Right ventricle myocardium superior (tissue), 1 donor: ENCODE data around the gene RCC1. TPM values are rescaled to one million over a fixed set of nuclear protein-coding genes. Genes with fewer than 3 reads are reported as not detected.
"Not testable (repeated sequence)": the region's sequence is repeated elsewhere in the genome, so short reads cannot be mapped to it uniquely, and the experiment has no call there.

ENCODE experiments used
- ATAC-seq: fragments of 200-7000 bp; cut with Tn5 transposase; one replicate; pipeline ENCODE4 v1.9.1; 2020; ENCODE audit warnings: mild to moderate bottlenecking; ENCODE audit not compliant: poor library complexity
- DNase-seq: peaks from one replicate; pipeline ENCODE4 v3.0.0-alpha.2; 2020
- intact Hi-C: fragments of 100-400 bp; cut with DNase I; formaldehyde crosslinking; loops from one replicate; pipeline ENCODE4 v1.11.2; 2022
- total RNA-seq: library from RNA; stranded (reverse); fragmentation: NEBNext Ultra II Directional; extraction: Animal tissue kit (Norgen Biotek cat#: 25700); gene quantifications from one replicate; pipeline ENCODE4 v1.2.1, GENCODE V29; 2021
- donor health status: DM: no; HTN: yes; CAD: no; lungs with severe emphysema.

RCC1 gene
- total RNA-seq, 1 donor from 2014 or later: 8.1 TPM

DNA sequence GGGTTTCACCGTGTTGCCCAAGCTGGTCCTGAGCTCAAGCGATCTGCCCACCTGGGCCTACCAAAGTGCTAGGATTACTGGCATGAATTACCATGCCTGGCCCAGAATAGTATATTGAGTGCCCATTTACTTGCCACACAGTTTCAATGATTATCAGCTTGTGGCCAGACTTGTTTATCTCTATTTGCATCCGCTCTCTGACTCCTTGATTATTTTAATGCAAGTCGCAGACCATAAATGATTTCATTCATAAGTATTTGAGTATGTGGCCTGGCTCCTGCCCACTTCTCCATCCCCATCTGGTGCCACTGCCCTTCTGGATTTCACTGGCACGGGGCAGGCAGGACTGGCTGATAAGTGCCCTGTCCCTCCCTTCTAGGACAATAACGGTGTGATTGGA is 28.8 kb downstream of the RCC1 start:
- ATAC-seq (no peak), DNase-seq (no peak)
- intact Hi-C loops: no loop called here

DNA sequence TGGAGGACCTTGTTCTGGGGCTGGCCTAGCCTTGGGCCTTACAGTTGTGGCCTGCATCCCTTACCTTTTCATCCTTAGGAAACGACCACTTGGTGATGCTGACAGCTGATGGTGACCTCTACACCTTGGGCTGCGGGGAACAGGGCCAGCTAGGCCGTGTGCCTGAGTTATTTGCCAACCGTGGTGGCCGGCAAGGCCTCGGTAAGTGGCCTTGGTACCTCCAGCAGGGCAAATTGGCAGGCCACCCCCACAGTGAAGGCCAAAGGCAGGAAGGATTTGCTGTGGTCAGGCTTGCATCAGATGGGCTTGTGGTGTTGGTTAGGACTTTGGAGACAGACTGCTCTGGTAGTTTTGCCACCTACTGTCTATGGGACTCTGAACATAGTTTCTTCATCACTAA is 29.3 kb downstream of the RCC1 start:
- ATAC-seq: no peak
- intact Hi-C loops: no loop called here
- DNase-seq: no peak

DNA sequence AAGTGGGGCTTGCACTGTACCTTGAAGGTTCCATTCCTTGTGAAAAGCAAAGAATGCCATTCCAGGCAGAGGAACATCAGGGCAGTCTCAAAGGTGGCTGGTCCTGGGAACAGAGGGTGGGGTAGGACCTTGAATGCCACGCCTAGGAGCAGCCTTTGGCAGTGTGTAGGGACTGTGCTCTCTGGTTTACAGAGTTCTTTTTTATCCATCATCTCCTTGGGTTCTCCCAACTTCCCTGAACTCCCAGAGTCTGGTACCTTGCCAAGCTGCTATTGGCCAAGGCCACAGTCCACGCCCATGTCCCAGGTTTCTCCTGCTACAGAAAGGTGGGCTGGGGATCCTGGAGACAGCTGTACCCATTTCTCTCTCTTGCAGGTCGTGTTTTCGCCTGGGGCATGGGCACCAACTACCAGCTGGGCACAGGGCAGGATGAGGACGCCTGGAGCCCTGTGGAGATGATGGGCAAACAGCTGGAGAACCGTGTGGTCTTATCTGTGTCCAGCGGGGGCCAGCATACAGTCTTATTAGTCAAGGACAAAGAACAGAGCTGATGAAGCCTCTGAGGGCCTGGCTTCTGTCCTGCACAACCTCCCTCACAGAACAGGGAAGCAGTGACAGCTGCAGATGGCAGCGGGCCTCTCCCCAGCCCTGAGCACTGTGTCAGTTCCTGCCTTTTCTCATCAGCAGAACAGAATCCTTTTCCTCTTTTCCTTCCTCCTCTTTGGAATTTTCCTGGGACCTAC is 31.8 kb downstream of the RCC1 start:
- intact Hi-C loops: no loop called here
- DNase-seq (no peak), ATAC-seq (no peak)

DNA sequence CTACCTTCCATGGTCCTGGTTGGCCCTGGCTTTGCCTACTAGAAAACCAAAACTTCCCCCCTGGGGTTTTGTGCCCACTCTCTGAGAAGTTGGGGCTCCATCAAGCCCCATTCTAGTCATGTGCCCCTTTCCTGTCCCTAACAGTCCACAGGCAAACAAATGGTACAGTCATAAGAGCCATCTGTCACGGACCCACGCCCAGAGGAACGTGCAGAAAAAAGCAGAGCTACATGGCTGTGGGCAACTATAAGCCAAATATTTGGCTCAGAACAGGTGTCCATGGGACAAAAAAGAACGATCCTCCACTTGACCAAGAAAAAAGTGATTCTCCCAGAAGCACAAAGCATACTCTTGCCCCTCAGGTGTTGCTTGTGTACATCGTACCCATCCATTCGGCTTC is 32.4 kb downstream of the RCC1 start:
- intact Hi-C loops: no loop called here
- ATAC-seq (no peak), DNase-seq (no peak)

DNA sequence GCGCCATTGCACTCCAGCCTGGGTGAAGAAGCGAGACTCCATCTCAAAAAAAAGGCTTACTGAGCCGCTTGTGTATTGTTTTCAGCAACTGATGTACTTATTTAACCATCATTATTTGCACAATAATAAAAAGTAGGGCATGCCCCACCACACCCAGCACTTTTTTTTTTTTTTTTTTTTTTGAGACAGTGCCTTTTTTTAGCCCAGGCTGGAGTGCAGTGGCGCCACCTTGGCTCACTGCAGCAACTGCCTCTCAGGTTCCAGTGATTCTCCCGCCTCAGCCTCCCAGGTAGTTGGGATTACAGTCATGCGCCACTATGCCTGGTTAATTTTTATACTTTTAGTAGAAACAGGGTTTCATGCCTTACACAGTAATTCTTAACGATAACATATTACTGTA is 34.8 kb downstream of the RCC1 start:
- intact Hi-C loops: no loop called here
- DNase-seq (no peak), ATAC-seq (no peak)

DNA sequence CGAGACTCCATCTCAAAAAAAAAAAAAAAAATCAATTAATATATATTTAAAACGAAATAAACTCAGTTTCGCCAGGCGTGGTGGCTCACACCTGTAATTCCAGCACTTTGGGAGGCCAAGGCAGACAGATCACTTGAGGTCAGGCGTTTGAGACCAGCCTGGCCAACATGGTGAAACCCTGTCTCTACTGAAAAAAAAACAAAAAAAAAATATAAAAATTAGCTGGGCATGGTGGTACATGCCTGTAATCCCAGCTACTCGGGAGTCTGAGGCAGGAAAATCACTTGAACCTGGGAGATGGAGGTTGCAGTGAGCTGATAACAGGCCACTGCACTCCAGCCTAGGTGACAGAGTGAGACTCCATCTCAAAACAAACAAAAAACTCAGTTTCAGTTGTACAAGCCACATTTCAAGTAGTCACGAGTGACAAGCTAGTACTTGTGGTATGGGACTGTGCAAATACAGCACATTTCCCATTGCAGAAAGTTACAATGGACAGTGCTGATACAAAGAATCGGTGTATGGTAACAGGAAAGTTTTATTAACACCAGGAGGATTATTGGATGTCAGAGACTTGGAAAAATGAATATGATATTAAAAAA is 35.7 kb downstream of the RCC1 start:
- intact Hi-C loops, ATAC-seq, DNase-seq: not testable (repeated sequence)

DNA sequence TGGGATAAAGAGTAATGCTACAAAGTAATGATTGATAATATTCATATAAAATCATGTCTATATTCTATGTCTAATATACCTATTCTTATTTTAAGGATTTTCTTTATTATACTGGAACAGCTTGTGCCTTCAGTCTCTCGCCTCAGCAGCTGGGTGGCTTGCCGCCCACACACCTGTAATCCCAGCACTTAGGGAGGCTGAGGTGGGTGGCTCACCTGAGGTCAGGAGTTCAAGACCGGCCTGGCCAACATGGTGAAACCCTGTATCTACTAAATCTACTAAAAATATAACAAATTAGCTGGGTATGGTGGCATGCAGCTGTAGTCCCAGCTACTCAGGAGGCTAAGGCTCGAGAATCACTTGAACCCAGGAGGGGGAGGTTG is 39.4 kb downstream of the RCC1 start:
- DNase-seq (no peak), ATAC-seq (no peak)
- intact Hi-C loops: no loop called here

DNA sequence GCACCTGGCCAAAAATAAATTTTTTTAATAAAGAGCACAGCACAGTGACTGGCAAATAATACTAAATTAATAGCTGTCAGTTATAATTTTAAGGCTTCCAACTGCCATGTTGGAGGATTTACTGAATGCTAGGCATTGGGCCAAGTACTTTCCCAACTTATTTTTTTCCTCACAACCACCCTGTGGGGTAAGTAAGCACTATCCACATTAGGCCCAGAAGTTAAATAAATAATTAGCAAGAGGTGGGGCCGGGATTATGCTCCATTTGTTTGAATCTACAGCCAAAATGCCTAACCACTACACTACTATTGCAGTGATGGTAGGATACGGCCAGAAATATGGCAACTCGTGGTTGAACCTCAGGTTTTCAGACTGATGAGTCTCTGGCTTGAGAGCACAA is 42.5 kb downstream of the RCC1 start:
- DNase-seq (no peak), ATAC-seq (no peak)
- intact Hi-C loops: no loop called here

DNA sequence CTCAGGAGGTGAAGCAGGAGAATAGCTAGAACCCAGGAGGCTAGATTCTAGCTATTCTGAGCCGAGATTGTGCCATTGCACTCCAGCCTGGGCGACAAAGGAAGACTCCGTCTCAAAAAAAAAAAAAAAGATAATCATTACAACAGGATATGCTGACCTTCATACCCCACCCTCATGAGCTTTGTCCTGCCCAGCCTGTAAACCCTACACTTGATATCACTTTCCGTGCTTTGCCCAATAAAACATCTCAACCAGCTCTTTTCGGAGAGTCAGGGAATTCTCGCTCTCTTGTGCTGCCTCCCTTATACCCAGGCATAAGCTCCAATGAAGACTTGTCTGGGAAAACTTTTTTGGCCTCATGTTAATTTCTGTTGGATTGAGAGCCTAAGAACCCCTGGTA is 45.5 kb downstream of the RCC1 start:
- ATAC-seq: no peak
- DNase-seq: no peak
- intact Hi-C loops: no loop called here

DNA sequence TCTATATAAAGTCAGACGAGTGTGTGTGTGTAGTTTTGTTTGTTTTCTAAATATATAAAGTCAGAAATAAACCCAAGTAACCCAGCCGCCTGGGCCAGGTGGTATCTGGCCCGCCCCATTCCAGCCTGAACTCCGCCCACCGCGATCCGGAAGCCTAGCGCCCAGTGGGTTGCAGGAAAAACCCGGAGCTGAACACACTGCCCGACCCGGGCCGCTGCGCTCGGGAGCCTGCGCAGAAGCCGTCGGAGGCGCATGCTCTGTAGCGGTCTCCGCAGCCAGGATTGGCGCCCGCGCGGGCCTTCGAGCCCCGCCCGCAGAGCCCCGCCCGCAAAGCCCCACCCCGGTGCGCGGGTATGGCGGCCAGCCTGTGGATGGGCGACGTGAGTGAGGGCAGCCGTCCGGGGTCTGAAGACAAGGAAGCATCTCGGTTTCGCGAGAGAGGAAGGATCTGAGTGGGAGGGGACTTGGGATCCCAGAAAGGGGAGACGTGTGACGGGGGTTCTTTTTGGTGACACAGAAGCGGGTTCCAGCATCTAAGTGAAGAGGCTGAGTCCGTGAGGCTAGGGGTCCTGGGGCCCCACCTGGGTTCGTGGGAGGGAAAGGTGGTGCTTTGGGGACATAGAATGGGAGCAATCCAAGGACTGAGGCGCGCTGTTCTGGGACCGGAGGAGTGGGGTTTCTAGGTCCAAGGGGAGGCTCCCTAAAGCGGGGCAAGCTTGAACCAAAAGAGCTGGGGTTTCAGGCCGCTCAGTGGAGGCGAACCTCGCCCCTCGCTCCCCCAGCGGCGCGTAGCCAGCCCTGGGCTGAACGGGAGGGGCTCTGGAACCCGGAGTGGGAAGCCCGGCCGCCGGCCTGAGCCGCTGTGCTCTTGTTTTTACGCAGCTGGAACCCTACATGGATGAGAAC is 47.2 kb downstream of the RCC1 start, which contains the start of gene TRNAU1AP:
TSS of gene TRNAU1AP (plus strand) at position 328 of the 906 bp plus-strand sequence. CDS start at position 354, 26 bp downstream.
- ATAC-seq (peak; percentile 99), DNase-seq (peak; percentile 98)
- intact Hi-C loops: no loop called here

DNA sequence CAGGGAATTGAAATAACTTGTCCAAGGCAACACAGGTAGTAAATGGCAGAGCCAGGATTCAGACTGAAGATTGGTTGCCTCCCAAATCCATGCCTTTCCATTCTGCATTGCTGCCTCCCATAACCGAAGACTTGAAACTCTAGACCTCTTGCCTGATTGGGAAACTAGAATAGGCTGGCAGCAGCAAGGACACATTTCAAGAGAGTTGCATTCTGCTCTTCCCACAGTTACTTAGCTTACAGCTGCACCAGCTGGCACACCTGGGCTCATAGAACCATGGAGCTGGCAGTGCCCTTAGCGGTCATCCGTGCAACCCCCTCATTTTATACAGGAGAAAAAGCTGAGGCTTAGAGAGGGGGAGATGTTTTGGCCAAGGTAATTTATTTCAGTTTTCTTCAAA is 55.0 kb downstream of the RCC1 start:
- DNase-seq (no peak), ATAC-seq (no peak)
- intact Hi-C loops: no loop called here

DNA sequence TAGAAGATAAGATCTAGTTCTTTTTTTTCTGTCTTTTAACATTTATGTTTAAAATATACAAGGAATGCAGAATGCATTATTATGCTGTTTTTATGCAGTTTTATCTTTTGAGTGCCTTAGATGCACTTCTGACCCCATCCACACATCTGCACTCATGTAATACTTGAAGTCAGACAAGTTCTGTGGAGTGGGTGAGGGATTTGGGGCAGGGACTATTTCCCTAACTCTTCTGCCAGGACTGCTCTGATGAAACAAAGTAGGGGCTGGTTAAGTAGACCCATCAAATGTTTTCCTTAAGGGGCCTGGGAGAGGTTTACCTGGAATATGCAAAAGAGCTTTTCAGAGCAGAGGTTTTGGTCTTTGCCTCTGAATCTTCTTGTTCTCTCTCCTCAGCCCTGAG is 58.5 kb downstream of the RCC1 start:
- intact Hi-C loops: no loop called here
- DNase-seq (no peak), ATAC-seq (no peak)

DNA sequence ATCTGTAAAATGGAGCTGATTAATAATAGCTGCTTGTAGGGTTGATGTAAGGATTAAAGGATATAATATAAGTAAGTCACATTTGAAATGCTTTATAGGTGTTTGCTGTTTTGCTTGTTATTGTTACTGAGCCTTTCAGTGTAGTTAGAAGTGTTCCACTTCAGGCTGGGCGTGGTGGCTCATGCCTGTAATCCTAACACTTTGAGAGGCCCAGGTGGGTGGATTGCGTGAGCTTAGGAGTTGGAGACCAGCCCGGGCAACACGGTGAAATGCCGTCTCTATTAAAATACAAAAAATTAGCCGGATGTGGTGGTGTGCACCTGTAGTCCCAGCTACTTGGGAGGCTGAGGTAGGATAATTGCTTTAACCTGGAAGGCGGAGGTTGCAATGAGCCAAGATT is 59.2 kb downstream of the RCC1 start:
- ATAC-seq (no peak), DNase-seq (no peak)
- intact Hi-C loops: no loop called here

DNA sequence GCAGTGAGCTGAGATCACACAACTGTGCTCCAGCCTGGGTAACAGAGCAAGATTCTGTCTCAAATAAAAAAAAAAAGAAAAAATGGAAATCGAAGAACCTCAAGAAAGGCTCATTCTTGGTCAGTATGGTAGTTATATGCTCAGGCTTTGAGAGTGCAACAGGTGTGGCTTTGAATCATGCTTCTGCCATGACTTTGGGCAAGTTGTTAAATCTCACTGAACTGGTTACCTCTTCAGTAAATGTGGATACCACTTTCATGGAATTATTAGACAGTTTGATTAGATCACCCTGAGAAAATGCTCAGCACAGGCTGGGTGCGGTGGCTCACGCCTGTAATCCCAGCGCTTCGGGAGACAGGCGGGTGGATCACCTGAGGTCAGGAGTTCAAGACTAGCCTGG is 59.9 kb downstream of the RCC1 start:
- no peak for DNase-seq
- intact Hi-C loops: no loop called here
- ATAC-seq: no peak

DNA sequence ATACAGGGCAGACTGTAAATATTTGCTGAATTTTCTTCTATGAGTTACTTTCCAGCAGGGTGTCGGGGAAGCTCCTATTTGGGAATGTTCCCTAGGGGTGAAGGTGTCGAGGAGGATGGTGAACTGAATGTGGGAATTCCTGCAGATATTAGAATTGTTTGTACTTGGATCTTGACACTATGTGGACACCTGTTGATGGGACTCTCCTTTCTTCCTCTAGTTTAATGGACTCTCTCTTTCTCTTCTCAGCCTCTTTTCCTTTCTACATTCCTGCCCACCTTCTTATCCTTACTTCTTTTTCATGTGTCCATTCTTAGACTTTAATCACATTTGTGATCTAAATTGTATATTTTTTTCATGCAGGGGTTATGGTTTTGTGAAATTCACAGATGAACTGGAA is 61.1 kb downstream of the RCC1 start:
- DNase-seq: no peak
- no peak for ATAC-seq
- intact Hi-C loops: no loop called here

DNA sequence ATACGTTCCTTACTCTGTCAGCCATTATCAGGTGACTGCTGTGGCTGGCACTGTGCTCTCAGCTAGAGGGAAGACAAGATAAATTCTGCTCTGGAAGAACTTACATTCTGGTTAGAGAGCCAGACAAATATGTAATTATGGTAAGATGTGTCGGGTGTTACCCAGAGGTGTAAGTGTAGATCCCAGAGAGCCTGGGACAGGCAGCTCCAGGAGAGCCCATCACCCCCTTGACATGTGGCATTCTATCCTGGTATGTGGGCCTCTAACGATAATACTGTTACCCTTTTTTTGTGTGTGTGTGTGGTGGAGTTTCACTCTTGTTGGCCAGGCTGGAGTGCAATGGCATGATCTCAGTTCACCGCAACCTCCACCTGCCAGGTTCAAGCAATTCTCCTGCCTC is 66.1 kb downstream of the RCC1 start:
- no peak for DNase-seq
- intact Hi-C loops: no loop called here
- no peak for ATAC-seq

DNA sequence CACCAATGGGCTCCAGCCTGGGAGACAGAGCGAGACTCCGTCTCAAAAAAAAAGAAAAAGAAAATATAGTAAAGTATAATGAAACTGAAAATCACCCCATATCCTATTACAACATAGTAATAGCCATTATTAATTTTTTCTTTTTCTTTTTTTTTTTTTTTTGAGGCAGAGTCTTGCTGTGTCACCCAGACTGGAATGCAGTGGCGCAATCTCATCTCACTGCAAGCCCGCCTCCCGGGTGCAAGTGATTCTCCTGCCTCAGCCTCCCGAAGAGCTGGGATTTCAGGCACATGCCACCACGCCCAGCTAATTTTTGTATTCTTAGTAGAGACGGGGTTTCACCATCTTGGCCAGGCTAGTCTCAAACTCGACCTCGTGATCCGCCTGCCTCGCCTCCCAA is 67.0 kb downstream of the RCC1 start:
- ATAC-seq, intact Hi-C loops, DNase-seq: not testable (repeated sequence)

DNA sequence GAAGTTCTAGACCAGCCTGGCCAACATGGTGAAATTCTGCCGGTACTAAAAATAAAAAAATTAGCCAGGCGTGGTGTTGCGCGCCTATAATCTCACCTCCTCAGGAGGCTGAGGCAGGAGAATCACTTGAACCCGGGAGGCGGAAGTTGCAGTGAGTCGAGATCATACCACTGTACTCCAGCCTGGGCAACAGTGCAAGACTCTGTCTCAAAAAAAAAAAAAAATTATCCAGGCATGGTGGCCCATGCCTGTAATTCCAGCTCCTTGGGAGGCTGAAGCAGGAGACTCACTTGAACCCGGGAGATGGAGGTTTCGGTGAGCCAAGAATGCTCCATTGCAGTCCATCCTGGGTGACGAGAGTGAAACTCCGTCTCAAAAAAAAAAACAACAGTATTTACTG is 67.7 kb downstream of the RCC1 start:
- ATAC-seq: no peak
- DNase-seq: no peak
- intact Hi-C loops: no loop called here

DNA sequence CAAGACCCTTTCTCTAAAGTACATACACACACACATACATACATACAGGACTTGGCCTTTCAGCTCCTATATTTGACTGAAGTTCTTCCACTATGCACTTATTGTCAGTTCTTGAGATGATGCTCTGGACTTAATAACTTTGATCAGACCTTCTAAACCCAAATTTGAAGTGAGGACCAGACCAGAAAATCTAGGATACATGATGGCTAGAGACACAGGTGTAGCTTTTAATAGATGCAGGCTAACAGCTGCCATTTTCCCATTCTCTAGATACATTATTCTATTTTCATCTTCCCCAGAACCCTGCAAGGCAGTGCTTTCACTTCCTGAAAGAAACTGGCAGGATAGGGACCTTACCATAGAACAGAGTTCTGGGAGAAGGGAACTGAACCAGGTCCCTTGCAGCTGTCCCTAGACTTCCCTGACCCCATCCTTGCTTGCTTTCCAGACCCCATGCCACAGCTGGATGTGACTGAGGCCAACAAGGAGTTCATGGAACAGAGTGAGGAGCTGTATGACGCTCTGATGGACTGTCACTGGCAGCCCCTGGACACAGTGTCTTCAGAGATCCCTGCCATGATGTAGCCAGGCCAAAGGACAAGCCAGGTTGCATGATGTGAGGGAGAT is 71.3 kb downstream of the RCC1 start:
- DNase-seq (no peak), ATAC-seq (no peak)
- intact Hi-C loops: no loop called here
